Measurements from ENCODE around the gene NAALADL2. TPM values are rescaled to one million over a fixed set of nuclear protein-coding genes. Genes with fewer than 3 reads are reported as not detected.

Gene NAALADL2
- polyA plus RNA-seq, 3 donors, result not detected

- 84% methylated on average over 3 of the region's 4 CpGs for WGBS (ENCODE audit: insufficient coverage)
- Mint-ChIP-seq H3K9me3 (peaks cover 0 to 10% (median 5%) of the 10 kb centered on the region in 7 donors), H3K27ac (no peak overlapping the region), H3K4me3 (no peak overlapping the region), H3K4me1 (no peaks in the 10 kb centered on the region), H3K27me3 (ENCODE audit: low read depth in 3 of 3) (no peaks in the 10 kb centered on the region), H3K36me3 (no peaks in the 10 kb centered on the region)
- no peak for TF ChIP-seq CTCF (IDR thresholded peaks at IDR 0.05)
- intact Hi-C loops (cut with micrococcal nuclease), result no loop called here
- Histone ChIP-seq H3K9ac (ENCODE audit: insufficient read depth, low read length, poor library complexity, severe bottlenecking) (no peak overlapping the region), H3K36me3 (replicated peaks in 1 of 2; ENCODE audit: control insufficient read depth in 1 of 2, insufficient read depth in 2 of 2, low read length in 2 of 2) (no peaks in the 10 kb centered on the region), H3K4me2 (replicated peaks; ENCODE audit: extremely low read depth, low read length, poor library complexity, severe bottlenecking) (no peak overlapping the region), H3K27ac (ENCODE audit: low read depth in 1 of 2, low read length in 2 of 2) (no peak overlapping the region), H3K4me3 (replicated peaks in 1 of 3; ENCODE audit: low read depth in 2 of 3, low read length in 3 of 3) (no peak overlapping the region), H3K4me1 (ENCODE audit: control insufficient read depth in 1 of 2, insufficient read depth in 2 of 2, low read length in 2 of 2) (no peaks in the 10 kb centered on the region), H3K27me3 (ENCODE audit: control insufficient read depth in 2 of 2, insufficient read depth in 2 of 2, low read length in 2 of 2) (no peaks in the 10 kb centered on the region), H4K20me1 (ENCODE audit: insufficient read depth, low read length) (no peaks in the 10 kb centered on the region), H2AFZ (ENCODE audit: insufficient read depth, low read depth, low read length, poor library complexity, severe bottlenecking) (no peak overlapping the region), H3K79me2 (ENCODE audit: insufficient read depth, low read length) (no peaks in the 10 kb centered on the region), H3K9me3 (replicated peaks in 1 of 2; ENCODE audit: control insufficient read depth in 1 of 2, insufficient read depth in 1 of 2, low read length in 2 of 2) (peaks cover 0 to 5% of the 10 kb centered on the region in 2 donors)
- no peak for DNase-seq
Measured at GRCh38 chr3:175411405-175411804, 552.3 kb downstream of the NAALADL2 start.

GRCh38 chr3:175411946-175412345, 552.8 kb downstream of the NAALADL2 start:
- no peak overlapping the region for H2AFZ ChIP-seq (ENCODE audit: insufficient read depth, low read depth, low read length, poor library complexity, severe bottlenecking)
- TF ChIP-seq CTCF (IDR thresholded peaks at IDR 0.05), result no peak
- no peak overlapping the region for H3K27ac ChIP-seq (ENCODE audit: low read depth in 1 of 2, low read length in 2 of 2)
- Mint-ChIP-seq H3K27ac (no peak overlapping the region), H3K9me3 (peaks cover 0 to 8% (median 5%) of the 10 kb centered on the region in 7 donors), H3K4me3 (no peak overlapping the region), H3K36me3 (no peaks in the 10 kb centered on the region), H3K4me1 (no peaks in the 10 kb centered on the region), H3K27me3 (ENCODE audit: low read depth in 3 of 3) (no peaks in the 10 kb centered on the region)
- H3K27me3 ChIP-seq (ENCODE audit: control insufficient read depth in 2 of 2, insufficient read depth in 2 of 2, low read length in 2 of 2), result no peaks in the 10 kb centered on the region
- peaks cover 0 to 5% of the 10 kb centered on the region in 2 donors for H3K9me3 ChIP-seq (replicated peaks in 1 of 2; ENCODE audit: control insufficient read depth in 1 of 2, insufficient read depth in 1 of 2, low read length in 2 of 2)
- no peak overlapping the region for H3K9ac ChIP-seq (ENCODE audit: insufficient read depth, low read length, poor library complexity, severe bottlenecking)
- no peaks in the 10 kb centered on the region for H3K79me2 ChIP-seq (ENCODE audit: insufficient read depth, low read length)
- H4K20me1 ChIP-seq (ENCODE audit: insufficient read depth, low read length), result no peaks in the 10 kb centered on the region
- DNase-seq, result no peak
- no peak overlapping the region for H3K4me2 ChIP-seq (replicated peaks; ENCODE audit: extremely low read depth, low read length, poor library complexity, severe bottlenecking)
- H3K4me1 ChIP-seq (ENCODE audit: control insufficient read depth in 1 of 2, insufficient read depth in 2 of 2, low read length in 2 of 2), result no peaks in the 10 kb centered on the region
- WGBS (ENCODE audit: insufficient coverage), result 100% methylated on average over 1 of the region's 6 CpGs
- H3K4me3 ChIP-seq (replicated peaks in 1 of 3; ENCODE audit: low read depth in 2 of 3, low read length in 3 of 3), result no peak overlapping the region
- no peaks in the 10 kb centered on the region for H3K36me3 ChIP-seq (replicated peaks in 1 of 2; ENCODE audit: control insufficient read depth in 1 of 2, insufficient read depth in 2 of 2, low read length in 2 of 2)
- intact Hi-C loops (cut with micrococcal nuclease), result no loop called here

Data from CD14-positive monocyte (primary cell).